AG09309 (cell line): ENCODE results near the gene TAF8.

Experiments
- DNase-seq: peaks from one replicate; pipeline ENCODE4 v3.0.0-alpha.2; 2010; ENCODE audit warnings: low read depth
- H3K4me3 ChIP-seq: 2 replicates; pipeline ENCODE4 v1.5.1; 2011; ENCODE audit warnings: mild to moderate bottlenecking, low read depth, low read length, moderate library complexity; ENCODE audit not compliant: control insufficient read depth
- CTCF ChIP-seq: IDR thresholded peaks from 2 replicates; pipeline ENCODE4 v1.5.1; 2011; ENCODE audit warnings: mild to moderate bottlenecking, low read depth, low read length, inconsistent platforms; ENCODE audit not compliant: insufficient read depth, control insufficient read depth; ENCODE audit errors: missing control alignments

TAF8 gene

GRCh38 chr6:42091718-42092023, 41.3 kb downstream of the TAF8 start:
- DNase-seq = no peak
- TF ChIP-seq CTCF = no peak
- H3K4me3 ChIP-seq = no peak overlapping the region

GRCh38 chr6:42093582-42094329, 43.4 kb downstream of the TAF8 start:
- H3K4me3 ChIP-seq = no peak overlapping the region
- TF ChIP-seq CTCF = no peak
- no peak for DNase-seq

GRCh38 chr6:42095094-42095493, 44.8 kb downstream of the TAF8 start:
- no peak overlapping the region for H3K4me3 ChIP-seq
- TF ChIP-seq CTCF = no peak
- DNase-seq = no peak

GRCh38 chr6:42095776-42096541, 45.6 kb downstream of the TAF8 start:
- H3K4me3 ChIP-seq = no peak overlapping the region
- DNase-seq = no peak
- TF ChIP-seq CTCF = no peak

GRCh38 chr6:42099340-42100028, 49.2 kb downstream of the TAF8 start:
- DNase-seq = no peak
- H3K4me3 ChIP-seq = no peak overlapping the region
- no peak for TF ChIP-seq CTCF

- no peak overlapping the region for H3K4me3 ChIP-seq
- DNase-seq = no peak
- TF ChIP-seq CTCF = no peak
These were observed 49.9 kb downstream of the TAF8 start for GRCh38 chr6:42100029-42100901.
